ENCODE data around the gene C2orf42. TPM values are rescaled to one million over a fixed set of nuclear protein-coding genes. Genes with fewer than 3 reads are reported as not detected.
A peak's percentile ranks its signal among the peaks of the same experiment; 100 is the strongest.

C2orf42 gene
- total RNA-seq, 4 donors from 2014 or later: 10.3 to 18.7 (median 14.0) TPM

GRCh38 chr2:70123829-70124116, 67.0 kb downstream of the C2orf42 start:
- Histone ChIP-seq H3K9me3 (no peaks in the 10 kb centered on the region), H3K27ac (peak overlapping the region; percentile 96 to 100 (median 97)), H3K4me3 (peak overlapping the region; percentile 54 to 84 (median 62)), H3K36me3 (no peaks in the 10 kb centered on the region), H3K27me3 (no peaks in the 10 kb centered on the region), H3K4me1 (peaks cover 0 to 23% (median 12%) of the 10 kb centered on the region in 4 donors)
- no peak for DNase-seq
- TF ChIP-seq POLR2A (IDR thresholded peaks at IDR 0.05): no peak

- Histone ChIP-seq H3K27ac (peak overlapping the region; percentile 96 to 100 (median 97)), H3K4me3 (peak overlapping the region in 3 of 4 donors; percentile 54 to 84 (median 62)), H3K27me3 (no peaks in the 10 kb centered on the region), H3K9me3 (no peaks in the 10 kb centered on the region), H3K36me3 (no peaks in the 10 kb centered on the region), H3K4me1 (peaks cover 0 to 23% (median 12%) of the 10 kb centered on the region in 4 donors)
- peak in 1 of 3 donors; percentile 54 for DNase-seq
- TF ChIP-seq CTCF (IDR thresholded peaks at IDR 0.05): no peak
- no peak for TF ChIP-seq POLR2A (IDR thresholded peaks at IDR 0.05)
These were observed 67.6 kb downstream of the C2orf42 start for GRCh38 chr2:70123051-70123828.

GRCh38 chr2:70122470-70122869, 68.3 kb downstream of the C2orf42 start:
- H3K27ac ChIP-seq: peak overlapping the region in 1 of 4 donors; percentile 96
- DNase-seq: peak in 1 of 3 donors; percentile 27

GRCh38 chr2:70121627-70122372, 69.0 kb downstream of the C2orf42 start:
- Histone ChIP-seq H3K27ac (peak overlapping the region; percentile 13 to 96 (median 43)), H3K4me3 (no peak overlapping the region), H3K4me1 (peaks cover 0 to 23% (median 12%) of the 10 kb centered on the region in 4 donors), H3K27me3 (no peaks in the 10 kb centered on the region), H3K36me3 (no peaks in the 10 kb centered on the region), H3K9me3 (no peaks in the 10 kb centered on the region)
- TF ChIP-seq POLR2A (IDR thresholded peaks at IDR 0.05) (no peak), CTCF (IDR thresholded peaks at IDR 0.05) (no peak)
- DNase-seq: peak in 1 of 3 donors; percentile 40

More at GRCh38 chr2:70122470-70122869, 68.3 kb downstream of the C2orf42 start:
- no peaks in the 10 kb centered on the region for H3K27me3 ChIP-seq
- H3K4me1 ChIP-seq: peaks cover 0 to 23% (median 12%) of the 10 kb centered on the region in 4 donors
- no peak overlapping the region for H3K4me3 ChIP-seq
- no peak for TF ChIP-seq CTCF (IDR thresholded peaks at IDR 0.05)
- H3K36me3 ChIP-seq: no peaks in the 10 kb centered on the region
- no peaks in the 10 kb centered on the region for H3K9me3 ChIP-seq

- Histone ChIP-seq H3K4me3 (no peak overlapping the region), H3K36me3 (no peaks in the 10 kb centered on the region), H3K27ac (no peak overlapping the region), H3K4me1 (peaks cover 0 to 14% (median 8%) of the 10 kb centered on the region in 4 donors), H3K9me3 (no peaks in the 10 kb centered on the region), H3K27me3 (no peaks in the 10 kb centered on the region)
- peak in 1 of 3 donors; percentile 37 for DNase-seq
- TF ChIP-seq POLR2A (IDR thresholded peaks at IDR 0.05) (no peak), CTCF (IDR thresholded peaks at IDR 0.05) (no peak)
These were observed 71.9 kb downstream of the C2orf42 start for GRCh38 chr2:70118798-70119454.
